K562 (cell line): ENCODE measurements around the gene CABP4. TPM values are rescaled to one million over a fixed set of nuclear protein-coding genes. Genes with fewer than 3 reads are reported as not detected.

ENCODE experiments used
- ATF7 ChIP-seq: fragments of 450-650 bp; IDR thresholded peaks from 2 replicates; pipeline ENCODE4 v1.7.1; 2014; ENCODE audit warnings: mild to moderate bottlenecking, moderate library complexity
- C11orf30 ChIP-seq: fragments of 450-650 bp; IDR thresholded peaks from 2 replicates; pipeline ENCODE4 v1.6.1; 2016; ENCODE audit warnings: low read depth, mild to moderate bottlenecking
- CBX3 ChIP-seq, 2 experiments: IDR thresholded peaks; 1 replicate in 1 of 2; 2 replicates in 1 of 2; pipeline ENCODE4 v1.6.1; 2012; ENCODE audit warnings: inconsistent platforms in 2 of 2, low read length in 2 of 2, borderline replicate concordance in 1 of 2, control low read depth in 1 of 2
- E2F4 ChIP-seq: sonication (generic); formaldehyde crosslinking; IDR thresholded peaks from 2 replicates; pipeline ENCODE4 v1.8.0; 2022; ENCODE audit warnings: mild to moderate bottlenecking, low read depth, missing genetic modification reagents
- ELF1 ChIP-seq: fragments of 200-800 bp; sonication (Bioruptor generic); IDR thresholded peaks from 2 replicates; pipeline ENCODE4 v1.6.1; 2016; ENCODE audit warnings: missing genetic modification characterization, missing compliant biosample characterization
- ETV5 ChIP-seq: sonication (generic); formaldehyde crosslinking; IDR thresholded peaks from 2 replicates; pipeline ENCODE4 v1.4.0; 2020; ENCODE audit warnings: low read depth, mild to moderate bottlenecking, missing genetic modification reagents
- ID3 ChIP-seq, 2 experiments: fragments of 250-450 bp in 1 of 2; fragments of 450-650 bp in 1 of 2; sonication (Bioruptor Pico) in 1 of 2; IDR thresholded peaks; 2 replicates each; pipeline versions ENCODE4 v1.6.1 to v1.8.0; 2016 to 2021; ENCODE audit warnings: mild to moderate bottlenecking in 2 of 2, moderate library complexity in 2 of 2, missing compliant biosample characterization in 1 of 2, missing genetic modification characterization in 1 of 2
- JUN ChIP-seq, 2 experiments: sonication (generic) in 1 of 2; formaldehyde crosslinking in 1 of 2; IDR thresholded peaks; 2 replicates each; pipeline versions ENCODE4 v1.6.1 to v1.8.0; 2012 to 2022; ENCODE audit warnings: borderline replicate concordance in 2 of 2, mild to moderate bottlenecking in 2 of 2, improper control_type of control experiment in 1 of 2, low read depth in 1 of 2, low read length in 1 of 2, missing genetic modification reagents in 1 of 2
- MTA1 ChIP-seq: fragments of 450-650 bp; IDR thresholded peaks from 2 replicates; pipeline ENCODE4 v1.6.1; 2017; ENCODE audit warnings: borderline replicate concordance
- POLR2B ChIP-seq: fragments of 450-650 bp; IDR thresholded peaks from 2 replicates; pipeline ENCODE4 v1.6.1; 2018; ENCODE audit warnings: low read depth; ENCODE audit not compliant: partially characterized antibody
- SP2 ChIP-seq: IDR thresholded peaks from 2 replicates; pipeline ENCODE4 v1.6.1; 2011; ENCODE audit warnings: mild to moderate bottlenecking, low read depth, low read length, moderate library complexity; ENCODE audit not compliant: poor library complexity, severe bottlenecking; ENCODE audit errors: extremely low read depth
- TBL1XR1 ChIP-seq, 2 experiments: IDR thresholded peaks; 2 replicates each; pipeline ENCODE4 v1.6.1; 2012; ENCODE audit warnings: improper control_type of control experiment in 2 of 2, low read length in 2 of 2, mild to moderate bottlenecking in 1 of 2
- TCF7L2 ChIP-seq: fragments of 150-350 bp; IDR thresholded peaks from 2 replicates; pipeline ENCODE4 v1.6.1; 2016; ENCODE audit warnings: low read depth, mild to moderate bottlenecking, low read length, moderate library complexity
- THRAP3 ChIP-seq: fragments of 450-650 bp; IDR thresholded peaks from 2 replicates; pipeline ENCODE4 v1.6.1; 2016; ENCODE audit warnings: mild to moderate bottlenecking, inconsistent platforms, borderline replicate concordance
- ZNF224 ChIP-seq: sonication (generic); formaldehyde crosslinking; IDR thresholded peaks from 2 replicates; pipeline ENCODE4 v1.8.0; 2022; ENCODE audit warnings: mild to moderate bottlenecking, missing genetic modification reagents
- ZNF639 ChIP-seq, 2 experiments: fragments of 200-800 bp in 1 of 2; sonication (Bioruptor generic) in 1 of 2; sonication (generic) in 1 of 2; formaldehyde crosslinking in 1 of 2; IDR thresholded peaks in 1 of 2; conservative IDR thresholded peaks in 1 of 2; 2 replicates each; pipeline versions ENCODE4 v1.5.0 to v1.6.1; 2016 to 2020; ENCODE audit warnings: missing compliant biosample characterization in 1 of 2, missing genetic modification characterization in 1 of 2, missing genetic modification reagents in 1 of 2
- ZNF830 ChIP-seq: fragments of 250-450 bp; sonication (Bioruptor Pico); IDR thresholded peaks from 2 replicates; pipeline ENCODE4 v1.5.0; 2021; ENCODE audit warnings: mild to moderate bottlenecking
- polyA plus RNA-seq, 8 experiments: library from polyadenylated mRNA; depleted of rRNA in 4 of 8; stranded (reverse) in 5 of 8; unstranded in 3 of 8; fragments of >200 nt; fragmentation: Nextera tagmentation in 2 of 8; fragmentation: Illumina TruSeq in 1 of 8; extraction: Ambion mirVana in 2 of 8; extraction: Trizol in 1 of 8; gene quantifications; 2 replicates each; pipeline versions ENCODE4 v1.2.1 to v1.2.3, GENCODE V29; 2011 to 2014; ENCODE audit warnings: inconsistent platforms in 1 of 8, missing spikeins in 1 of 8
- total RNA-seq, 7 experiments: library from RNA; depleted of rRNA in 6 of 7; stranded (reverse); fragments of >200 nt in 6 of 7; fragmentation: Illumina TruSeq in 2 of 7; extraction: Trizol in 2 of 7; gene quantifications; 2 replicates each; pipeline versions ENCODE4 v1.2.1 to v1.2.3, GENCODE V29; 2011 to 2021; ENCODE audit warnings: low replicate concordance in 1 of 7
- TF ChIP-seq, protein P1 (sequence below): fragments of 450-650 bp; IDR thresholded peaks from 2 replicates; pipeline ENCODE4 v1.6.1; 2017; ENCODE audit warnings: mild to moderate bottlenecking, moderate library complexity
- TF ChIP-seq, protein P2 (sequence below), 2 experiments: fragments of 450-650 bp in 1 of 2; sonication (generic) in 1 of 2; formaldehyde crosslinking; conservative IDR thresholded peaks; 2 replicates each; pipeline versions ENCODE4 v1.4.0 to v1.8.1; 2020 to 2022; ENCODE audit warnings: mild to moderate bottlenecking in 1 of 2, missing genetic modification reagents in 1 of 2

Gene CABP4
- total and polyA plus RNA-seq, 9 of the 15 experiments (the other 6 are each of a cell fraction or from before 2014, with no cell fraction given) = 0.11 TPM; not detected in 8

- TF ChIP-seq JUN (IDR thresholded peaks at IDR 0.05; ENCODE audit: borderline replicate concordance, low read depth, low read length) = peak; percentile 68; the same call in 1 of the 2 replicates
- peak; percentile 99 for TF ChIP-seq JUN (CRISPR knock-in tag; IDR thresholded peaks at IDR 0.05; ENCODE audit: borderline replicate concordance)
- TF ChIP-seq, protein P1, sequence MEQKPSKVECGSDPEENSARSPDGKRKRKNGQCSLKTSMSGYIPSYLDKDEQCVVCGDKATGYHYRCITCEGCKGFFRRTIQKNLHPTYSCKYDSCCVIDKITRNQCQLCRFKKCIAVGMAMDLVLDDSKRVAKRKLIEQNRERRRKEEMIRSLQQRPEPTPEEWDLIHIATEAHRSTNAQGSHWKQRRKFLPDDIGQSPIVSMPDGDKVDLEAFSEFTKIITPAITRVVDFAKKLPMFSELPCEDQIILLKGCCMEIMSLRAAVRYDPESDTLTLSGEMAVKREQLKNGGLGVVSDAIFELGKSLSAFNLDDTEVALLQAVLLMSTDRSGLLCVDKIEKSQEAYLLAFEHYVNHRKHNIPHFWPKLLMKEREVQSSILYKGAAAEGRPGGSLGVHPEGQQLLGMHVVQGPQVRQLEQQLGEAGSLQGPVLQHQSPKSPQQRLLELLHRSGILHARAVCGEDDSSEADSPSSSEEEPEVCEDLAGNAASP = no peak
- TF ChIP-seq ZNF639 (CRISPR knock-in tag; conservative IDR thresholded peaks at IDR 0.05 in 1 of 2, IDR thresholded peaks at IDR 0.05 in 1 of 2) = peak in 1 of 2 experiments; percentile 57; a peak in 2 of 4 replicates
- TF ChIP-seq ZNF830 = peak; percentile 28; the same call in 1 of the 2 replicates
- TF ChIP-seq THRAP3 = no peak
- TF ChIP-seq CBX3 (IDR thresholded peaks at IDR 0.05; ENCODE audit: borderline replicate concordance in 1 of 2, low read length in 2 of 2) = peak in 1 of 2 experiments; percentile 100; a peak in 2 of 3 replicates
- TF ChIP-seq C11orf30 = peak; percentile 93
- peak; percentile 60 for TF ChIP-seq SP2
- TF ChIP-seq MTA1 = no peak
- TF ChIP-seq, protein P2, sequence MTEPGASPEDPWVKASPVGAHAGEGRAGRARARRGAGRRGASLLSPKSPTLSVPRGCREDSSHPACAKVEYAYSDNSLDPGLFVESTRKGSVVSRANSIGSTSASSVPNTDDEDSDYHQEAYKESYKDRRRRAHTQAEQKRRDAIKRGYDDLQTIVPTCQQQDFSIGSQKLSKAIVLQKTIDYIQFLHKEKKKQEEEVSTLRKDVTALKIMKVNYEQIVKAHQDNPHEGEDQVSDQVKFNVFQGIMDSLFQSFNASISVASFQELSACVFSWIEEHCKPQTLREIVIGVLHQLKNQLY (CRISPR knock-in tag; conservative IDR thresholded peaks at IDR 0.05) = peak in 1 of 2 experiments; percentile 97; a peak in 2 of 4 replicates
- TF ChIP-seq TCF7L2 = no peak
- peak; percentile 91 for TF ChIP-seq ELF1 (tag)
- TF ChIP-seq ATF7 = peak; percentile 77; the same call in 1 of the 2 replicates
- TF ChIP-seq ID3 (CRISPR knock-in tag; IDR thresholded peaks at IDR 0.05) = no peak
- peak; percentile 77; the same call in 1 of the 2 replicates for TF ChIP-seq ID3 (tag; IDR thresholded peaks at IDR 0.05)
- peak; percentile 26 to 43; a peak in 1 of 4 replicates for TF ChIP-seq TBL1XR1 (IDR thresholded peaks at IDR 0.05; ENCODE audit: low read length in 2 of 2)
- TF ChIP-seq POLR2B = peak; percentile 75
- peak; percentile 93 for TF ChIP-seq E2F4
- TF ChIP-seq ETV5 (CRISPR knock-in tag) = peak; percentile 82; the same call in 1 of the 2 replicates
- peak; percentile 97 for TF ChIP-seq ZNF224 (CRISPR knock-in tag)
These were observed 28.0 kb downstream of the CABP4 start, which contains the start of gene AIP (continued) for GRCh38 chr11:67482827-67483798.
